ENCODE results near the gene ZNF474. TPM values are rescaled to one million over a fixed set of nuclear protein-coding genes. Genes with fewer than 3 reads are reported as not detected.

The ZNF474 gene
- total and polyA plus RNA-seq, 2 of the 8 experiments (the other 6 are each of a cell fraction or from before 2014, with no cell fraction given), result not detected

GRCh38 chr5:122129306-122129705 is at the start of gene ZNF474 (continued):
- TF ChIP-seq EZH2 (IDR thresholded peaks at IDR 0.05; ENCODE audit: low read depth, low read length, severe bottlenecking) (no peak), CTBP2 (IDR thresholded peaks at IDR 0.05; ENCODE audit: borderline replicate concordance, insufficient read depth, insufficient read length, low read length) (no peak), SUZ12 (IDR thresholded peaks at IDR 0.05; ENCODE audit: low read length) (no peak), KDM4A (IDR thresholded peaks at IDR 0.05; ENCODE audit: low read depth, low read length, severe bottlenecking) (no peak), POLR2A (IDR thresholded peaks at IDR 0.05; ENCODE audit: control extremely low read depth in 1 of 2, low read depth in 2 of 2, low read length in 2 of 2) (peak in 1 of 2 experiments; percentile 30; a peak in 1 of 3 replicates), SP1 (IDR thresholded peaks at IDR 0.05; ENCODE audit: low read depth, low read length) (peak; percentile 77), CHD1 (IDR thresholded peaks at IDR 0.05; ENCODE audit: low read depth, low read length) (no peak), SP2 (IDR thresholded peaks at IDR 0.05; ENCODE audit: low read length) (no peak), ATF2 (IDR thresholded peaks at IDR 0.05; ENCODE audit: low read length) (no peak), RXRA (IDR thresholded peaks at IDR 0.05; ENCODE audit: insufficient read depth, low read depth, low read length) (0 out of 2 replicates have a peak, but pooled peaks have one; percentile 38)

Measured in H1 (cell line).